Measurements from ENCODE around the gene C13orf46.

GRCh38 chr13:113965383-113965874, 8.4 kb downstream of the C13orf46 start:
- TF ChIP-seq CTCF (IDR thresholded peaks at IDR 0.05) (no peak), ZFX (IDR thresholded peaks at IDR 0.05; ENCODE audit: borderline replicate concordance) (no peak)

Data from 22Rv1 (cell line).